GM12878 (cell line): ENCODE data around the gene AOPEP. TPM values are rescaled to one million over a fixed set of nuclear protein-coding genes. Genes with fewer than 3 reads are reported as not detected.

Source experiments
- ATAC-seq: fragments of 200-7000 bp; cut with Tn5 transposase; 3 replicates; pipeline ENCODE4 v1.9.1; 2020; ENCODE audit warnings: mild to moderate bottlenecking, moderate library complexity
- BruUV-seq: library from RNA; stranded (reverse); fragments of 400-500 nt; replicated peaks from 2 replicates; lab custom pipeline; 2021; lab: Mats Ljungman, UMichigan
- CTCF ChIA-PET: fragments of 300-600 bp; sonication (Branson Sonifier 250); formaldehyde crosslinking; extraction: SDS; loops from one replicate; lab custom pipeline; 2021; ENCODE audit warnings: inconsistent platforms; lab: Yijun Ruan, JAX
- POLR2A ChIA-PET: fragments of 350-600 bp; formaldehyde crosslinking; extraction: SDS; loops from one replicate; lab custom pipeline; 2021; ENCODE audit warnings: inconsistent platforms; lab: Charles Lee
- RAD21 ChIA-PET: fragments of 300-600 bp; sonication (Branson Sonifier 250); formaldehyde crosslinking; loops from one replicate; lab custom pipeline; 2023; ENCODE audit warnings: antibody characterized with exemption; ENCODE audit not compliant: unreplicated experiment; lab: Charles Lee
- SMC1A ChIA-PET: fragments of 300-600 bp; sonication (Branson Sonifier 250); formaldehyde crosslinking; loops from one replicate; lab custom pipeline; 2023; ENCODE audit not compliant: unreplicated experiment, uncharacterized antibody; lab: Charles Lee
- DNase-seq: peaks from one replicate; pipeline ENCODE4 v3.0.0-alpha.2; 2011; ENCODE audit warnings: low read depth, low spot score
- FAIRE-seq: peaks from 3 replicates; lab custom pipeline; 2011; peaks lifted over from hg19 to GRCh38; lab: Jason Lieb, UNC
- H2AFZ ChIP-seq: 2 replicates; pipeline ENCODE4 v1.6.0; 2011; ENCODE audit warnings: low read depth, low read length, control low read depth; ENCODE audit not compliant: control insufficient read depth
- H3K27ac ChIP-seq: 2 replicates; pipeline ENCODE4 v1.5.1; 2011; ENCODE audit warnings: control low read depth; ENCODE audit not compliant: control insufficient read depth, insufficient read depth
- H3K27me3 ChIP-seq, 2 experiments: replicated peaks in 1 of 2; 2 replicates each; pipeline versions ENCODE4 v1.6.0 to v1.6.1; 2011; ENCODE audit warnings: low read length in 1 of 2; ENCODE audit not compliant: control insufficient read depth in 2 of 2, insufficient read depth in 2 of 2
- H3K36me3 ChIP-seq, 2 experiments: 2 replicates each; pipeline ENCODE4 v1.5.1; 2011; ENCODE audit warnings: low read length in 1 of 2; ENCODE audit not compliant: control insufficient read depth in 2 of 2, insufficient read depth in 2 of 2
- H3K4me1 ChIP-seq: 2 replicates; pipeline ENCODE4 v1.6.1; 2011; ENCODE audit warnings: mild to moderate bottlenecking, low read length, moderate library complexity, mixed read lengths; ENCODE audit not compliant: control insufficient read depth, insufficient read depth
- H3K4me2 ChIP-seq: 2 replicates; pipeline ENCODE4 v1.6.0; 2011; ENCODE audit warnings: control low read depth; ENCODE audit not compliant: control insufficient read depth, insufficient read depth
- H3K4me3 ChIP-seq: fragments of 200-600 bp; sonication (generic); 2 replicates; pipeline ENCODE4 v1.5.1; 2016
- H3K79me2 ChIP-seq: 2 replicates; pipeline ENCODE4 v1.6.0; 2011; ENCODE audit warnings: low read length; ENCODE audit not compliant: control insufficient read depth, insufficient read depth
- H3K9ac ChIP-seq: 2 replicates; pipeline ENCODE4 v1.8.0; 2011; ENCODE audit warnings: low read length, control low read depth, mixed read lengths; ENCODE audit not compliant: control insufficient read depth, insufficient read depth
- H3K9me3 ChIP-seq: replicated peaks from 3 replicates; pipeline ENCODE4 v1.5.1; 2011; ENCODE audit warnings: mild to moderate bottlenecking, low read length; ENCODE audit not compliant: control insufficient read depth, insufficient read depth
- H4K20me1 ChIP-seq: 2 replicates; pipeline ENCODE4 v1.6.0; 2011; ENCODE audit not compliant: control insufficient read depth, insufficient read depth
- BCL11A ChIP-seq: IDR thresholded peaks from 2 replicates; pipeline ENCODE4 v1.6.1; 2011; ENCODE audit warnings: low read depth, low read length
- EP300 ChIP-seq, 2 experiments: fragments of 150-350 bp in 1 of 2; IDR thresholded peaks; 2 replicates each; pipeline ENCODE4 v1.6.1; 2011 to 2012; ENCODE audit warnings: low read depth in 2 of 2, low read length in 2 of 2, borderline replicate concordance in 1 of 2, improper control_type of control experiment in 1 of 2, inconsistent platforms in 1 of 2; ENCODE audit not compliant: control insufficient read depth in 1 of 2
- IRF4 ChIP-seq: IDR thresholded peaks from 2 replicates; pipeline ENCODE4 v1.6.1; 2011; ENCODE audit warnings: low read depth, low read length
- JUND ChIP-seq: IDR thresholded peaks from 2 replicates; pipeline ENCODE4 v1.6.1; 2012; ENCODE audit warnings: low read depth, mild to moderate bottlenecking, low read length, improper control_type of control experiment, moderate library complexity
- MYC ChIP-seq: IDR thresholded peaks from 2 replicates; pipeline ENCODE4 v1.6.1; 2011; ENCODE audit warnings: mild to moderate bottlenecking, low read length, moderate library complexity, inconsistent platforms; ENCODE audit not compliant: insufficient read depth, insufficient replicate concordance, insufficient read length, severe bottlenecking
- NBN ChIP-seq: fragments of 450-650 bp; IDR thresholded peaks from 2 replicates; pipeline ENCODE4 v1.6.1; 2016
- RELA ChIP-seq: fragments of 450-650 bp; IDR thresholded peaks from 2 replicates; pipeline ENCODE4 v1.8.0; 2014; ENCODE audit warnings: borderline replicate concordance; ENCODE audit not compliant: partially characterized antibody
- STAT1 ChIP-seq: fragments of 450-650 bp; conservative IDR thresholded peaks from 2 replicates; pipeline ENCODE4 v1.6.1; 2014; ENCODE audit warnings: antibody characterized with exemption, mild to moderate bottlenecking
- WRNIP1 ChIP-seq: IDR thresholded peaks from 2 replicates; pipeline ENCODE4 v1.6.1; 2011; ENCODE audit warnings: low read depth, low read length, improper control_type of control experiment, borderline replicate concordance
- WGBS: methylation state at CpG from one replicate; pipeline ENCODE4 v1.1.6; 2016; ENCODE audit warnings: low lambda C conversion rate; ENCODE audit not compliant: insufficient replicate concordance, insufficient coverage; ENCODE audit errors: missing lambda C conversion rate; 5-methylcytosine and 5-hydroxymethylcytosine counted together
- in situ Hi-C: fragments of 300-500 bp; cut with MboI; formaldehyde crosslinking; loops from 9 replicates; pipeline ENCODE4 v1.14.3; 2018; ENCODE audit warnings: mixed read lengths
- intact Hi-C: fragments of 100-400 bp; cut with micrococcal nuclease; formaldehyde crosslinking; loops from one replicate; pipeline ENCODE4 v1.14.2; 2022; ENCODE audit not compliant: unreplicated experiment
- polyA plus RNA-seq, 11 experiments: library from polyadenylated mRNA; depleted of rRNA in 4 of 11; unstranded in 6 of 11; stranded (reverse) in 5 of 11; fragments of >200 nt; fragmentation: Nextera tagmentation in 4 of 11; fragmentation: Illumina TruSeq in 1 of 11; extraction: Ambion mirVana in 4 of 11; extraction: Trizol in 1 of 11; gene quantifications; 1 replicate in 1 of 11; 2 replicates in 10 of 11; pipeline versions ENCODE4 v1.2.1 to v1.2.3, GENCODE V29; 2011 to 2016; ENCODE audit warnings: inconsistent platforms in 2 of 11, missing spikeins in 2 of 11, low read depth in 1 of 11
- total RNA-seq, 4 experiments: library from RNA; depleted of rRNA in 3 of 4; stranded (reverse); fragments of >200 nt in 3 of 4; fragmentation: Illumina TruSeq in 1 of 4; extraction: Trizol in 1 of 4; gene quantifications; 2 replicates each; pipeline versions ENCODE4 v1.2.1 to v1.2.3, GENCODE V29; 2013 to 2021
- TF ChIP-seq, protein P1 (sequence below): fragments of 150-350 bp; IDR thresholded peaks from 2 replicates; pipeline ENCODE4 v1.6.1; 2016; ENCODE audit warnings: low read depth, low read length

The AOPEP gene
- total and polyA plus RNA-seq, 10 of the 15 experiments (the other 5 are each of a cell fraction or from before 2014, with no cell fraction given) = 2.3 to 16.9 (median 10.1) TPM

DNA sequence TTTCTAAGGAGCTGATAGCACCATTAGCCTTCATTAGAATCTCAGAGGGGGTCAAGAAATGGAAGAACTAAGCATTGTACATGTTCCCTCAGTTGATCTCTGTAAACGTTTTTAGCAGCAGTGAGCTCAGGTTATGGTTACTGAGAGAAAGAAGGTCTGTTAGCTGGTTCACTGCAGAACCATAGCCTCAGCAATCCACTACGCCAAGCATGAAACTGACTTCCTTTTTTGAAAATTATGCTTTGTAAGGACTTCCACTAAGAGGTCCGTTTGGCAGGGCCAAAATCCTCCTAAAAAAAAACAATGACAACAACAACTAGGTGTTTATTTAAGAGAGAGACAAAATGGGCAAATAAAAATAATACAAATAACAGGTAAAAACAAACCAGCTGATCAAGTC lies 273.3 kb downstream of the AOPEP start (continued):
- no peak for TF ChIP-seq IRF4

DNA sequence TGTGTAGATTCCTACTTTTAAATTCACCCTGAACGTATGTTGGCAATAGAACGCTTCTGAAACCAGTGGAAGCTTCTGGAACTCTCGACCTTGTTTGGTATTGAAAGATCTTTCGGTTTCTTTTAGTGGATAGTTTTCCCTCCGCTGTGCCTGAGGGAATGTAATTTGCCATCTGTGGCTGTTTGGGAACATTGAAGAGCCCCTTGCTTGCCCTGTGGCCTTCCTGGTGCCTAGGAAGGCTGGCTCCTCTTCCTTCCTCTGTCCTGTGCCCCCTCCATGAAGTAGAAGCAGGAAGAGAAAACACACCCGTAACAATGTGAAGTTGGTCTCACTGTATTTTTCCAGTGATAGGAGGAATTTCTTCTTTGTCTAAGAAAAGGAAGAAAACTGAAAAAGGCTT lies 274.3 kb downstream of the AOPEP start:
- H4K20me1 ChIP-seq = no peaks in the 10 kb centered on the region
- H3K79me2 ChIP-seq = no peaks in the 10 kb centered on the region; the same call in 1 of the 2 replicates
- H3K4me3 ChIP-seq = no peak overlapping the region
- no peak overlapping the region for H3K9ac ChIP-seq
- ChIA-PET SMC1A (no interaction called here), POLR2A (no interaction called here), RAD21 (interaction anchor here (1.0 kb wide), 1 partner anchor 167 kb away, joined by 3 read pairs; no protein-coding TSS in a partner anchor)
- no peaks in the 10 kb centered on the region for H3K27me3 ChIP-seq
- H3K4me2 ChIP-seq = no peak overlapping the region
- no peak overlapping the region for H3K27ac ChIP-seq
- 72% methylated on average over 6 of the region's 6 CpGs for WGBS
- in situ Hi-C loops (no loop called here), intact Hi-C loops (loop anchor here (10.0 kb wide), 1 partner anchor 216 kb away; no protein-coding TSS in a partner anchor)
- no peaks in the 10 kb centered on the region; the same call in 1 of the 2 replicates for H3K4me1 ChIP-seq
- no TSS peak for BruUV-seq
- no peak for FAIRE-seq
- TF ChIP-seq, protein P1, sequence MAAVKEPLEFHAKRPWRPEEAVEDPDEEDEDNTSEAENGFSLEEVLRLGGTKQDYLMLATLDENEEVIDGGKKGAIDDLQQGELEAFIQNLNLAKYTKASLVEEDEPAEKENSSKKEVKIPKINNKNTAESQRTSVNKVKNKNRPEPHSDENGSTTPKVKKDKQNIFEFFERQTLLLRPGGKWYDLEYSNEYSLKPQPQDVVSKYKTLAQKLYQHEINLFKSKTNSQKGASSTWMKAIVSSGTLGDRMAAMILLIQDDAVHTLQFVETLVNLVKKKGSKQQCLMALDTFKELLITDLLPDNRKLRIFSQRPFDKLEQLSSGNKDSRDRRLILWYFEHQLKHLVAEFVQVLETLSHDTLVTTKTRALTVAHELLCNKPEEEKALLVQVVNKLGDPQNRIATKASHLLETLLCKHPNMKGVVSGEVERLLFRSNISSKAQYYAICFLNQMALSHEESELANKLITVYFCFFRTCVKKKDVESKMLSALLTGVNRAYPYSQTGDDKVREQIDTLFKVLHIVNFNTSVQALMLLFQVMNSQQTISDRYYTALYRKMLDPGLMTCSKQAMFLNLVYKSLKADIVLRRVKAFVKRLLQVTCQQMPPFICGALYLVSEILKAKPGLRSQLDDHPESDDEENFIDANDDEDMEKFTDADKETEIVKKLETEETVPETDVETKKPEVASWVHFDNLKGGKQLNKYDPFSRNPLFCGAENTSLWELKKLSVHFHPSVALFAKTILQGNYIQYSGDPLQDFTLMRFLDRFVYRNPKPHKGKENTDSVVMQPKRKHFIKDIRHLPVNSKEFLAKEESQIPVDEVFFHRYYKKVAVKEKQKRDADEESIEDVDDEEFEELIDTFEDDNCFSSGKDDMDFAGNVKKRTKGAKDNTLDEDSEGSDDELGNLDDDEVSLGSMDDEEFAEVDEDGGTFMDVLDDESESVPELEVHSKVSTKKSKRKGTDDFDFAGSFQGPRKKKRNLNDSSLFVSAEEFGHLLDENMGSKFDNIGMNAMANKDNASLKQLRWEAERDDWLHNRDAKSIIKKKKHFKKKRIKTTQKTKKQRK = no peak
- TF ChIP-seq JUND (no peak), WRNIP1 (no peak), BCL11A (no peak), STAT1 (no peak), MYC (no peak), NBN (no peak), RELA (no peak), EP300 (IDR thresholded peaks at IDR 0.05; ENCODE audit: borderline replicate concordance in 1 of 2, control insufficient read depth in 1 of 2, low read depth in 2 of 2, low read length in 2 of 2) (no peak)
- TF ChIP-seq, all 136 proteins: peak for 0
- CTCF ChIA-PET = interaction anchor here (0.7 kb wide), 1 partner anchor 200 kb away, joined by 3 read pairs; no protein-coding TSS in a partner anchor
- ATAC-seq (no peak), DNase-seq (no peak)
- no peaks in the 10 kb centered on the region for H3K36me3 ChIP-seq
- H3K9me3 ChIP-seq = no peaks in the 10 kb centered on the region
- H2AFZ ChIP-seq = no peak overlapping the region
